Retinal pigment epithelial cell (primary cell): ENCODE results near the gene GABPA.
"Not testable (repeated sequence)": the region's sequence is repeated elsewhere in the genome, so short reads cannot be mapped to it uniquely, and the experiment has no call there.

ENCODE experiments used
- DNase-seq: peaks from one replicate; pipeline ENCODE4 v3.0.0-alpha.2; 2010; ENCODE audit warnings: low read depth
- H3K4me3 ChIP-seq: 2 replicates; pipeline ENCODE4 v1.5.1; 2011; ENCODE audit warnings: mild to moderate bottlenecking, low read length, control low read depth, moderate library complexity
- CTCF ChIP-seq: conservative IDR thresholded peaks from 2 replicates; pipeline ENCODE4 v1.5.1; 2011; ENCODE audit warnings: low read depth, low read length, control low read depth, inconsistent platforms

GABPA gene

GRCh38 chr21:25734904-25735645 is at the start of gene GABPA, which contains the start of gene ATP5PF:
Gene GABPA (plus strand): TSS chr21:25734972. CDS start chr21:25741599, 6,627 bp downstream.
Gene ATP5PF (minus strand): TSS chr21:25734904. CDS start chr21:25729794, 5,110 bp downstream.
- peak; percentile 15 for TF ChIP-seq CTCF
- DNase-seq, result peak; percentile 97
- H3K4me3 ChIP-seq, result peak within 1 kb of the TSS; percentile 99

- no peak for DNase-seq
- no peak for TF ChIP-seq CTCF
- no peak overlapping the region for H3K4me3 ChIP-seq
Observed at GRCh38 chr21:25687787-25688186, 47.0 kb upstream of the GABPA start.

- no peak overlapping the region for H3K4me3 ChIP-seq
- TF ChIP-seq CTCF, result no peak
Observed at GRCh38 chr21:25688275-25689155, 46.3 kb upstream of the GABPA start.

GRCh38 chr21:25689226-25689625 is 45.5 kb upstream of the GABPA start:
- no peak overlapping the region for H3K4me3 ChIP-seq
- no peak for TF ChIP-seq CTCF
- DNase-seq, result no peak

More at GRCh38 chr21:25688275-25689155, 46.3 kb upstream of the GABPA start:
- no peak for DNase-seq

GRCh38 chr21:25691976-25692375 is 42.8 kb upstream of the GABPA start:
- DNase-seq, result no peak
- no peak overlapping the region for H3K4me3 ChIP-seq
- TF ChIP-seq CTCF, result no peak

- not testable (repeated sequence) for DNase-seq, H3K4me3 ChIP-seq
Observed at GRCh38 chr21:25695461-25695860, 39.3 kb upstream of the GABPA start.

- H3K4me3 ChIP-seq, result no peak overlapping the region
- DNase-seq, result no peak
- no peak for TF ChIP-seq CTCF
Observed at GRCh38 chr21:25700741-25701140, 34.0 kb upstream of the GABPA start.
